K562 (cell line): ENCODE results near the gene SLC26A1. TPM values are rescaled to one million over a fixed set of nuclear protein-coding genes. Genes with fewer than 3 reads are reported as not detected.

ENCODE experiments used
- ATAC-seq: fragments of 200-7000 bp; cut with Tn5 transposase; 3 replicates; pipeline ENCODE4 v1.9.1; 2020; ENCODE audit warnings: moderate library complexity
- BruUV-seq: library from RNA; stranded (reverse); fragments of 400-500 nt; replicated peaks from 2 replicates; lab custom pipeline; 2021; lab: Mats Ljungman, UMichigan
- CTCF ChIA-PET: fragments of 300-600 bp; formaldehyde crosslinking; extraction: SDS; loops from one replicate; lab custom pipeline; 2021; ENCODE audit warnings: low intra/inter-chr PET ratio; lab: Yijun Ruan, JAX
- POLR2A ChIA-PET: fragments of 300-600, 350-650 bp; sonication (Branson Sonifier 250); formaldehyde crosslinking; extraction: SDS; loops from one replicate; lab custom pipeline; 2021; ENCODE audit warnings: antibody characterized with exemption, inconsistent platforms; lab: Yijun Ruan, JAX
- DNase-seq, 4 experiments: peaks; one replicate each; pipeline versions ENCODE4 v3.0.0 to v3.0.0-alpha.2; 2011 to 2018; ENCODE audit warnings: low spot score in 3 of 4, mixed read lengths in 3 of 4; ENCODE audit errors: extremely low read depth in 1 of 4
- FAIRE-seq: peaks from 2 replicates; lab custom pipeline; 2011; peaks lifted over from hg19 to GRCh38; lab: Jason Lieb, UNC
- H2AFZ ChIP-seq: 2 replicates; pipeline ENCODE4 v1.6.0; 2011; ENCODE audit warnings: low read depth, low read length, control low read depth, inconsistent platforms
- H3K27ac ChIP-seq: fragments of 200-600 bp; 3 replicates; pipeline ENCODE4 v1.8.0; 2011; ENCODE audit warnings: low read depth, mild to moderate bottlenecking, control low read depth, inconsistent platforms, low read length, moderate library complexity, mixed read lengths; ENCODE audit errors: extremely low read depth
- H3K27me3 ChIP-seq, 2 experiments: fragments of 300-600 bp in 1 of 2; 2 replicates in 1 of 2; 3 replicates in 1 of 2; pipeline versions ENCODE4 v1.6.0 to v1.8.0; 2011; ENCODE audit warnings: inconsistent platforms in 2 of 2, low read length in 2 of 2, mild to moderate bottlenecking in 1 of 2, mixed read lengths in 1 of 2, moderate library complexity in 1 of 2; ENCODE audit not compliant: control insufficient read depth in 2 of 2, insufficient read depth in 2 of 2
- H3K36me3 ChIP-seq: fragments of 300-600 bp; 3 replicates; pipeline ENCODE4 v1.8.0; 2011; ENCODE audit warnings: mild to moderate bottlenecking, low read length, inconsistent platforms; ENCODE audit not compliant: control insufficient read depth, insufficient read depth
- H3K4me1 ChIP-seq, 2 experiments: fragments of 200-600 bp in 1 of 2; replicated peaks in 1 of 2; 2 replicates in 1 of 2; 3 replicates in 1 of 2; pipeline versions ENCODE4 v1.5.1 to v1.8.0; 2011; ENCODE audit warnings: inconsistent platforms in 2 of 2, low read length in 2 of 2, mild to moderate bottlenecking in 1 of 2, mixed read lengths in 1 of 2, moderate library complexity in 1 of 2; ENCODE audit not compliant: control insufficient read depth in 2 of 2, insufficient read depth in 2 of 2
- H3K4me2 ChIP-seq: 2 replicates; pipeline ENCODE4 v1.6.1; 2011; ENCODE audit warnings: low read length, control low read depth, inconsistent platforms, mixed read lengths; ENCODE audit not compliant: insufficient read depth
- H3K4me3 ChIP-seq: fragments of 200-600 bp; sonication (generic), shearing (Covaris generic); 2 replicates; pipeline ENCODE4 v1.5.1; 2016; ENCODE audit warnings: control low read depth, inconsistent platforms
- H3K79me2 ChIP-seq: fragments of 200-600 bp; 3 replicates; pipeline ENCODE4 v1.8.0; 2011; ENCODE audit warnings: low read length, inconsistent platforms; ENCODE audit not compliant: control insufficient read depth, insufficient read depth
- H3K9ac ChIP-seq, 2 experiments: 2 replicates each; pipeline versions ENCODE4 v1.6.0 to v1.6.1; 2011; ENCODE audit warnings: low read depth in 2 of 2, low read length in 2 of 2, control low read depth in 1 of 2, inconsistent platforms in 1 of 2, mild to moderate bottlenecking in 1 of 2, mixed read lengths in 1 of 2; ENCODE audit not compliant: insufficient read depth in 1 of 2
- H3K9me1 ChIP-seq: one replicate; pipeline ENCODE4 v1.6.0; 2011; ENCODE audit warnings: inconsistent platforms, mild to moderate bottlenecking, low read length, moderate library complexity; ENCODE audit not compliant: control insufficient read depth, insufficient read depth
- H3K9me3 ChIP-seq: replicated peaks from 2 replicates; pipeline ENCODE4 v1.5.1; 2011; ENCODE audit warnings: low read depth, low read length, inconsistent platforms; ENCODE audit not compliant: control insufficient read depth, insufficient read depth
- H4K20me1 ChIP-seq: replicated peaks from 2 replicates; pipeline ENCODE4 v1.6.1; 2011; ENCODE audit warnings: low read length, inconsistent platforms, mixed read lengths; ENCODE audit not compliant: control insufficient read depth, insufficient read depth
- CREBBP ChIP-seq: IDR thresholded peaks from one replicate; pipeline ENCODE4 v1.6.1; 2012; ENCODE audit warnings: low read depth, mild to moderate bottlenecking, control low read depth, inconsistent platforms, low read length
- DIDO1 ChIP-seq: fragments of 450-650 bp; IDR thresholded peaks from 2 replicates; pipeline ENCODE4 v1.6.1; 2016; ENCODE audit warnings: low read depth, missing biosample characterization, missing genetic modification characterization
- HLTF ChIP-seq: fragments of 450-650 bp; IDR thresholded peaks from 2 replicates; pipeline ENCODE4 v1.6.1; 2016
- POLR2AphosphoS5 ChIP-seq: IDR thresholded peaks from 2 replicates; pipeline ENCODE4 v1.6.1; 2011; ENCODE audit warnings: mild to moderate bottlenecking, low read depth, low read length, moderate library complexity; ENCODE audit not compliant: control insufficient read depth, insufficient read depth
- RB1 ChIP-seq: fragments of 450-650 bp; IDR thresholded peaks from 2 replicates; pipeline ENCODE4 v1.6.1; 2017; ENCODE audit warnings: low read depth, mild to moderate bottlenecking
- RBFOX2 ChIP-seq: fragments of 200-400 bp; formaldehyde crosslinking; IDR thresholded peaks from 2 replicates; pipeline ENCODE4 v1.6.1; 2017; ENCODE audit warnings: low read depth, mild to moderate bottlenecking, low read length, moderate library complexity
- ZNF165 ChIP-seq: fragments of 250-450 bp; sonication (Bioruptor Pico); IDR thresholded peaks from 2 replicates; pipeline ENCODE4 v1.4.0; 2020; ENCODE audit warnings: borderline replicate concordance
- ZNF408 ChIP-seq: fragments of 250-450 bp; sonication (Bioruptor Pico); IDR thresholded peaks from 2 replicates; pipeline ENCODE4 v1.4.0; 2020; ENCODE audit warnings: low read depth, mild to moderate bottlenecking, moderate library complexity
- ZNF561 ChIP-seq: fragments of 450-650 bp; formaldehyde crosslinking; conservative IDR thresholded peaks from 2 replicates; pipeline ENCODE4 v1.4.0; 2020; ENCODE audit warnings: mild to moderate bottlenecking, moderate library complexity
- ZNF79 ChIP-seq: fragments of 250-450 bp; sonication (Bioruptor Pico); IDR thresholded peaks from 2 replicates; pipeline ENCODE4 v1.4.0; 2020; ENCODE audit warnings: low read depth, mild to moderate bottlenecking, moderate library complexity
- WGBS: fragments of 100-300 bp; shearing (Covaris generic); methylation state at CpG from one replicate; pipeline ENCODE4 v1.1.6; 2016; ENCODE audit warnings: low coverage, mixed read lengths; ENCODE audit not compliant: insufficient coverage; ENCODE audit errors: missing lambda C conversion rate; 5-methylcytosine and 5-hydroxymethylcytosine counted together
- in situ Hi-C: fragments of 300-500 bp; cut with MboI; formaldehyde crosslinking; loops from 4 replicates; pipeline ENCODE4 v1.15.0; 2018; ENCODE audit warnings: inconsistent platforms, mixed read lengths
- intact Hi-C: fragments of 100-400 bp; cut with micrococcal nuclease; formaldehyde crosslinking; loops from 2 replicates; pipeline ENCODE4 v1.14.2; 2022
- polyA plus RNA-seq, 8 experiments: library from polyadenylated mRNA; depleted of rRNA in 4 of 8; stranded (reverse) in 5 of 8; unstranded in 3 of 8; fragments of >200 nt; fragmentation: Nextera tagmentation in 2 of 8; fragmentation: Illumina TruSeq in 1 of 8; extraction: Ambion mirVana in 2 of 8; extraction: Trizol in 1 of 8; gene quantifications; 2 replicates each; pipeline versions ENCODE4 v1.2.1 to v1.2.3, GENCODE V29; 2011 to 2014; ENCODE audit warnings: inconsistent platforms in 1 of 8, missing spikeins in 1 of 8
- total RNA-seq, 7 experiments: library from RNA; depleted of rRNA in 6 of 7; stranded (reverse); fragments of >200 nt in 6 of 7; fragmentation: Illumina TruSeq in 2 of 7; extraction: Trizol in 2 of 7; gene quantifications; 2 replicates each; pipeline versions ENCODE4 v1.2.1 to v1.2.3, GENCODE V29; 2011 to 2021; ENCODE audit warnings: low replicate concordance in 1 of 7
- TF ChIP-seq, protein P1 (sequence below): sonication (generic); formaldehyde crosslinking; IDR thresholded peaks from 2 replicates; pipeline ENCODE4 v1.8.1; 2023; ENCODE audit warnings: mild to moderate bottlenecking, missing genetic modification reagents

SLC26A1 gene
- total and polyA plus RNA-seq, 9 of the 15 experiments (the other 6 are each of a cell fraction or from before 2014, with no cell fraction given): 0.11 to 4.2 (median 0.95) TPM

DNA sequence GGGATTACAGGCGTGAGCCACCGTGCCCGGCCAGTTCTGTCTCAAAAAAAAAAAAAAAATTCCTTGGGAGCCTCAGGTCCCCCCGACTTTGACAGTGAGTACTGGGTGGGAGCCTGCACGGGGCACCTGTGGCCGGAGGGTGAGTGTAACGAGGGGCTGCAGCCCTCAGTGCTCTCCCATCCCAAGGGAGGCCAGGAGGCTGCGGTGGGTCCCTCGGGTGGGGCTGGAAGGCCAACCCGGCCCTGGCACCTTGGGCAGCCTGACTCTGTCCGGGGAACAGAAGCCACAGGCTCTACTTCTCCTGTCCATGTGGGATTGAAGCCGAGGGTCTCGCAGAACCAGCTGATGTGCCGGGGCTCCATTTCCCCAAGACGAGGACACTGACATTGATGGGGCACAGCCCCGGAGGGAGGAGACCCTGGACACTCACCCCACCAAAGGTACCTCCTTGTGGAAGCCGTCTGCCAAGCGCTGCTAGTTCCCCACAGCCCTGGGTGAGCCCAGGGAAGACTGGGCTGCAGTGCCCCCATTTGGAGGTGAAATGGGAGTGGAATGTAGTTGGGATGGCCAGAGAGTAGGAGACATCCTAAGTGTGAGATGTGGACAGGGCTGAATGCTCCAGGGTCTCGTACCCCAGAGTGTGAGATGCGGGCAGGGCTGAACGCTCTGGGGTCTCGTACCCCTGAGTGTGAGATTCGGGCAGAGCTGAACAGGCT is 2.3 kb upstream of the SLC26A1 start (continued):
- TF ChIP-seq RBFOX2 (peak; percentile 29; the same call in 1 of the 2 replicates), POLR2AphosphoS5 (0 out of 2 replicates have a peak, but pooled peaks have one; percentile 5), ZNF79 (CRISPR knock-in tag) (no peak), DIDO1 (tag) (no peak), ZNF561 (CRISPR knock-in tag) (0 out of 2 replicates have a peak, but pooled peaks have one; percentile 10), RB1 (peak; percentile 14; the same call in 1 of the 2 replicates), CREBBP (no peak)
- TF ChIP-seq, all 486 proteins: peak for 14

DNA sequence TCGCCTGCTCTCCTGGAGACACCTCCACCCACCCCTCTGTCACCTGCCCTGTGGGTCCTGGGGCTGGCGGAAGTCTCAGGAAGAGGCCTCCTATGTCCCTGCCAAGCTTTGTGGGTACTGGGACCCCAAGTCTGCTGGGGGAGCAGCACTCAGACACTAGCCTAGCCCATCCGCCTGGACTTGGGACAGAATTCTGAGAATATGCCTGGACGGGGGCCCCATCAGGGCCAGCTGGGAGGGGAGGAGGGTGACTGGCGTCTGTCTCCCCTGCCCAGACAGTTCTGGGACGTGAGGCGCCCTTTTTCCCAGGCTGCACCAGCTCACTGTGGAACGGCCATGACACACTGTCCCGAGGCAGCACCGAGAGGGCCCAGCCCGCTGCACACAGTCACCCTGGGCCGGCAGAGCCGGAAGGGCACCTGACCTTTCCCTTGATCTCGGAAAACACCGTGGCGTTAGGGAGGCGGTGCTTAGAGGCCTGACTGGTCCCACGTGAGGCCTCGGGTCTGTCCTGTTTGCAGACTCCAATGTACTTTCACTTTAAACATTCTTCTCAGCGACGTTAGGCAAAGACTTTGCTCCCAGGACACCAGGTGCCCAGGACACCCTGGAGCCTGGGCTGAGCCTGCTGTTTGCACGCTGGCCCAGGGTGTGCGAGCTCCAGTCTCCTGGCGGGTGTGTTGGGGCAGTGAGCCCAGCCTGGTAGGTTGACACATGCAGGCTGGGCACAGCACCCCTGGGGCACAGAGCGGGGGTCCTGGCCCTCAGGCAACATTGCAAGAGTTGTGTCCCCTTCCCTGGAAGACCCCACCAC is 700 bp downstream of the SLC26A1 start:
- H3K9ac ChIP-seq: peak overlapping the region; percentile 75 to 96
- in situ Hi-C loops (no loop called here), intact Hi-C loops (loop anchor here (10.0 kb wide), 1 partner anchor 52 kb away; no protein-coding TSS in a partner anchor)
- DNase-seq: peak; percentile 70 to 94 (median 78)
- POLR2A ChIA-PET: interaction anchor here (0.6 to 1.0 kb wide), 3 partner anchors 12 to 726 kb away, joined by 3 to 4 read pairs (median 4); no protein-coding TSS in a partner anchor
- H3K27ac ChIP-seq: peak overlapping the region; percentile 82
- CTCF ChIA-PET: no interaction called here
- 16% methylated on average over 24 of the region's 25 CpGs for whole genome bisulfite sequencing
- no peaks in the 10 kb centered on the region for H3K27me3 ChIP-seq
- H3K79me2 ChIP-seq: peaks cover 26% of the 10 kb centered on the region; the same call in 2 of the 3 replicates
- H3K9me3 ChIP-seq: no peaks in the 10 kb centered on the region; the same call in 1 of the 2 replicates
- ATAC-seq: peak; percentile 76
- peaks cover 40 to 95% of the 10 kb centered on the region in 2 experiments for H3K4me1 ChIP-seq
- no TSS peak for BruUV-seq
- H4K20me1 ChIP-seq: no peaks in the 10 kb centered on the region
- peak overlapping the region; percentile 82 for H3K4me2 ChIP-seq
- no peaks in the 10 kb centered on the region for H3K9me1 ChIP-seq
- H3K36me3 ChIP-seq: peaks cover 22% of the 10 kb centered on the region; the same call in 1 of the 3 replicates
- H2AFZ ChIP-seq: peak overlapping the region; percentile 84
- FAIRE-seq: peak; percentile 99
- peak overlapping the region; percentile 24 for H3K4me3 ChIP-seq
- TF ChIP-seq, protein P1, sequence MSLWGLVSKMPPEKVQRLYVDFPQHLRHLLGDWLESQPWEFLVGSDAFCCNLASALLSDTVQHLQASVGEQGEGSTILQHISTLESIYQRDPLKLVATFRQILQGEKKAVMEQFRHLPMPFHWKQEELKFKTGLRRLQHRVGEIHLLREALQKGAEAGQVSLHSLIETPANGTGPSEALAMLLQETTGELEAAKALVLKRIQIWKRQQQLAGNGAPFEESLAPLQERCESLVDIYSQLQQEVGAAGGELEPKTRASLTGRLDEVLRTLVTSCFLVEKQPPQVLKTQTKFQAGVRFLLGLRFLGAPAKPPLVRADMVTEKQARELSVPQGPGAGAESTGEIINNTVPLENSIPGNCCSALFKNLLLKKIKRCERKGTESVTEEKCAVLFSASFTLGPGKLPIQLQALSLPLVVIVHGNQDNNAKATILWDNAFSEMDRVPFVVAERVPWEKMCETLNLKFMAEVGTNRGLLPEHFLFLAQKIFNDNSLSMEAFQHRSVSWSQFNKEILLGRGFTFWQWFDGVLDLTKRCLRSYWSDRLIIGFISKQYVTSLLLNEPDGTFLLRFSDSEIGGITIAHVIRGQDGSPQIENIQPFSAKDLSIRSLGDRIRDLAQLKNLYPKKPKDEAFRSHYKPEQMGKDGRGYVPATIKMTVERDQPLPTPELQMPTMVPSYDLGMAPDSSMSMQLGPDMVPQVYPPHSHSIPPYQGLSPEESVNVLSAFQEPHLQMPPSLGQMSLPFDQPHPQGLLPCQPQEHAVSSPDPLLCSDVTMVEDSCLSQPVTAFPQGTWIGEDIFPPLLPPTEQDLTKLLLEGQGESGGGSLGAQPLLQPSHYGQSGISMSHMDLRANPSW (CRISPR knock-in tag): 0 out of 2 replicates have a peak, but pooled peaks have one; percentile 31
- TF ChIP-seq ZNF408: no peak
- TF ChIP-seq HLTF: peak; percentile 7; the same call in 1 of the 2 replicates
- TF ChIP-seq ZNF165 (CRISPR knock-in tag): no peak
